Gastrocnemius medialis (tissue), 4 donors: ENCODE data around the gene PUM1. TPM values are rescaled to one million over a fixed set of nuclear protein-coding genes. Genes with fewer than 3 reads are reported as not detected.
A peak's percentile ranks its signal among the peaks of the same experiment; 100 is the strongest.
"Not testable (repeated sequence)": the region's sequence is repeated elsewhere in the genome, so short reads cannot be mapped to it uniquely, and the experiment has no call there.

ENCODE experiments used
- ATAC-seq, 2 donors: fragments of 150-250 bp; one replicate each; pipeline ENCODE4 v1.9.1; 2016
- DNase-seq, 2 donors: peaks; one replicate each; pipeline ENCODE4 v3.0.0-alpha.2; 2019
- H3K27ac ChIP-seq, 4 donors: fragments of 200-600 bp; sonication (generic); 1 replicate in 1 of 4; 2 replicates in 3 of 4; pipeline ENCODE4 v1.5.1; 2016 to 2018; ENCODE audit warnings: mild to moderate bottlenecking in 2 of 4, moderate library complexity in 1 of 4
- H3K27me3 ChIP-seq, 3 donors: fragments of 200-600 bp; sonication (generic) in 2 of 3; 1 replicate in 1 of 3; 2 replicates in 2 of 3; pipeline versions ENCODE4 v1.5.1 to v1.6.0; 2016 to 2019; ENCODE audit warnings: mild to moderate bottlenecking in 1 of 3, moderate library complexity in 1 of 3
- H3K36me3 ChIP-seq, 2 donors: fragments of 200-600 bp; sonication (generic) in 1 of 2; one replicate each; pipeline ENCODE4 v1.5.1; 2017 to 2018
- H3K4me1 ChIP-seq, 2 donors: fragments of 200-600 bp; sonication (generic) in 1 of 2; one replicate each; pipeline ENCODE4 v1.5.1; 2016 to 2017; ENCODE audit warnings: mild to moderate bottlenecking in 2 of 2
- H3K4me3 ChIP-seq, 4 donors: fragments of 200-600 bp; sonication (generic) in 3 of 4; 1 replicate in 1 of 4; 2 replicates in 3 of 4; pipeline ENCODE4 v1.5.1; 2016 to 2019; ENCODE audit warnings: mild to moderate bottlenecking in 2 of 4
- H3K9me3 ChIP-seq, 3 donors: fragments of 200-600 bp; sonication (generic) in 2 of 3; 1 replicate in 1 of 3; 2 replicates in 2 of 3; pipeline ENCODE4 v1.5.1; 2016 to 2019
- CTCF ChIP-seq, 5 experiments: fragments of 450-650 bp in 3 of 5; fragments of 200-600 bp in 2 of 5; sonication (generic) in 2 of 5; IDR thresholded peaks in 4 of 5; conservative IDR thresholded peaks in 1 of 5; 1 replicate in 4 of 5; 2 replicates in 1 of 5; pipeline ENCODE4 v1.5.1; 2016 to 2019; ENCODE audit warnings: antibody characterized with exemption in 5 of 5, mild to moderate bottlenecking in 3 of 5, moderate library complexity in 3 of 5
- POLR2A ChIP-seq, 2 donors: fragments of 450-650 bp; IDR thresholded peaks; one replicate each; pipeline ENCODE4 v1.6.1; 2017; ENCODE audit warnings: antibody characterized with exemption in 2 of 2, mild to moderate bottlenecking in 2 of 2, moderate library complexity in 2 of 2
- in situ Hi-C, 4 donors: fragments of 200-750 bp; cut with MboI; loops; one replicate each; pipeline versions ENCODE4 v1.15.0 to v1.8.0; 2017; ENCODE audit warnings: low sequenced_read_pairs in 4 of 4
- intact Hi-C: fragments of 100-400 bp; cut with DNase I; formaldehyde crosslinking; loops from one replicate; pipeline ENCODE4 v1.15.1; 2023; ENCODE audit warnings: low total_unique reads
- total RNA-seq, 4 donors: library from RNA; depleted of rRNA; stranded (reverse); fragments of >200 nt; gene quantifications; one replicate each; pipeline versions ENCODE4 v1.1.0 to v1.2.3, GENCODE V29; 2016

PUM1 gene
- total RNA-seq, 4 donors from 2014 or later: 56.7 to 111 (median 76.4) TPM

DNA sequence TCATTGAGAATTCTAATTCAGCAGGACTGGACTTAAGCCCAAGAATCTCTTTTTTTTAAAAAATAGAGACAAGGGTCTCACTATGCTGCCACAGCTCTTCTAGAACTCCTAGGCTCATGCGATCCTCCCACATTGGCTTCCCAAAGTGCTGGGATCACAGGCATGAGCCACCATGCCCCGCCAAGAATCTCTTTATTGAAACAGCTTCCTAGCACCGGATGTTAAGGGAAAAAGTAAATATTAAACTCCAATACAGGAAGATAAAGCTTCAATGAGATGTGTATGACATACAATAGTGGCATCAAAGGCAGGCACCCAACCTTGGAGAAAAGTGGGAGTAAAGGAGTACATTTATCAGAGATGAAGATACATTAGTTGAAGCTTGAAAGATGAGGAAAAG, 25.5 kb downstream of the PUM1 start:
- H3K36me3 ChIP-seq: no peaks in the 10 kb centered on the region
- H3K9me3 ChIP-seq: no peaks in the 10 kb centered on the region
- intact Hi-C loops (no loop called here), in situ Hi-C loops (no loop called here)
- no peaks in the 10 kb centered on the region for H3K27me3 ChIP-seq
- TF ChIP-seq POLR2A (IDR thresholded peaks at IDR 0.05) (no peak), CTCF (IDR thresholded peaks at IDR 0.05 in 4 of 5, conservative IDR thresholded peaks at IDR 0.05 in 1 of 5) (no peak)
- peak overlapping the region in 1 of 4 donors; percentile 75 for H3K27ac ChIP-seq
- ATAC-seq (no peak), DNase-seq (no peak)
- no peak overlapping the region for H3K4me3 ChIP-seq
- H3K4me1 ChIP-seq: peaks cover 50 to 52% of the 10 kb centered on the region in 2 donors

GRCh38 chr1:31038935-31039334, 26.6 kb downstream of the PUM1 start:
- DNase-seq (peak in 1 of 2 donors; percentile 23), ATAC-seq (peak; percentile 23 to 35)
- H3K36me3 ChIP-seq, H3K4me3 ChIP-seq, H3K9me3 ChIP-seq, in situ Hi-C loops, H3K27me3 ChIP-seq: not testable (repeated sequence)
- intact Hi-C loops: loop anchor here (5.0 kb wide), 1 partner anchor 47 kb away; no protein-coding TSS in a partner anchor
- H3K4me1 ChIP-seq: peaks cover 61 to 62% of the 10 kb centered on the region in 2 donors
- peak overlapping the region; percentile 53 to 75 (median 70) for H3K27ac ChIP-seq

GRCh38 chr1:31038360-31038759, 27.2 kb downstream of the PUM1 start:
- Histone ChIP-seq H3K27ac (peak overlapping the region; percentile 53 to 75 (median 70)), H3K4me3 (no peak overlapping the region), H3K27me3 (no peaks in the 10 kb centered on the region), H3K9me3 (no peaks in the 10 kb centered on the region), H3K36me3 (no peaks in the 10 kb centered on the region), H3K4me1 (peaks cover 65 to 68% of the 10 kb centered on the region in 2 donors)
- DNase-seq (no peak), ATAC-seq (peak; percentile 80 to 88)
- intact Hi-C loops (loop anchor here (5.0 kb wide), 1 partner anchor 46 kb away; no protein-coding TSS in a partner anchor), in situ Hi-C loops (no loop called here)
- TF ChIP-seq CTCF (IDR thresholded peaks at IDR 0.05 in 4 of 5, conservative IDR thresholded peaks at IDR 0.05 in 1 of 5) (no peak), POLR2A (IDR thresholded peaks at IDR 0.05) (no peak)

GRCh38 chr1:31036749-31037500, 28.6 kb downstream of the PUM1 start:
- Histone ChIP-seq H3K9me3 (no peaks in the 10 kb centered on the region), H3K27me3 (no peaks in the 10 kb centered on the region), H3K4me3 (no peak overlapping the region), H3K27ac (no peak overlapping the region), H3K4me1 (peaks cover 59% of the 10 kb centered on the region in 2 donors), H3K36me3 (no peaks in the 10 kb centered on the region)
- no peak for ATAC-seq
- no peak for TF ChIP-seq CTCF (IDR thresholded peaks at IDR 0.05 in 4 of 5, conservative IDR thresholded peaks at IDR 0.05 in 1 of 5)
- no peak for TF ChIP-seq POLR2A (IDR thresholded peaks at IDR 0.05)
- no peak for DNase-seq
- intact Hi-C loops: loop anchor here (5.0 kb wide), 1 partner anchor 45 kb away; no protein-coding TSS in a partner anchor
- in situ Hi-C loops: no loop called here

DNA sequence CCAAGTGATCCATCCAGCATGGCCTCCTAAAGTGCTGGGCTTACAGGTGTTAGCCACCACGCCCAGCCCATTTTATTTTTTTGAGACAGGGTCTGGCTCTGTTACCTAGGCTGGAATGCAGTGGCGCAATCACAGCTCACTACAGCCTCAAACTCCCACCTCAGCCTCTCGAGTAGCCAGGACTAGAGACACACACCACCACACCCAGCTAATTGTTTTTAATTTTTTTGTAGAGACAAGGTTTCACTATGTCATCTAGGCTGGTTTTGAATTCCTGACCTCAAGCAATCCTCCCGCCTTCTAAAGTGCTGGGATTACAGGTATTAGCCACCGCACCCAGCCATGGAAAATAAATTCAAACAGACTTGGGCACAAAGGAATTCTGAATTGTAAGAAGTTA, 31.9 kb downstream of the PUM1 start:
- Histone ChIP-seq H3K9me3 (no peaks in the 10 kb centered on the region), H3K4me1 (peaks cover 52 to 53% of the 10 kb centered on the region in 2 donors), H3K27me3 (no peaks in the 10 kb centered on the region), H3K27ac (no peak overlapping the region), H3K36me3 (no peaks in the 10 kb centered on the region), H3K4me3 (no peak overlapping the region)
- no peak for ATAC-seq
- intact Hi-C loops: no loop called here
- TF ChIP-seq POLR2A (IDR thresholded peaks at IDR 0.05) (no peak), CTCF (IDR thresholded peaks at IDR 0.05 in 4 of 5, conservative IDR thresholded peaks at IDR 0.05 in 1 of 5) (no peak)
- DNase-seq: no peak
- in situ Hi-C loops: no loop called here
